Epithelial cell of proximal tubule (primary cell): ENCODE results near the gene ANAPC2. TPM values are rescaled to one million over a fixed set of nuclear protein-coding genes. Genes with fewer than 3 reads are reported as not detected.

Experiments used
- DNase-seq: peaks from one replicate; pipeline ENCODE4 v3.0.0-alpha.2; 2011; ENCODE audit warnings: low read depth
- H3K4me3 ChIP-seq: 2 replicates; pipeline ENCODE4 v1.5.1; 2011; ENCODE audit warnings: low read depth, mild to moderate bottlenecking, low read length
- CTCF ChIP-seq: conservative IDR thresholded peaks from 2 replicates; pipeline ENCODE4 v1.5.1; 2012; ENCODE audit warnings: low read depth, mild to moderate bottlenecking, low read length
- total RNA-seq: library from RNA; depleted of rRNA; stranded (reverse); fragments of >200 nt; gene quantifications from 2 replicates; pipeline ENCODE4 v1.2.3, GENCODE V29; 2015

Gene ANAPC2
- total RNA-seq, 1 donor from 2014 or later, result 16.7 TPM

GRCh38 chr9:137171149-137171900 lies 17.0 kb downstream of the ANAPC2 start:
- H3K4me3 ChIP-seq, result no peak overlapping the region
- DNase-seq, result no peak
- TF ChIP-seq CTCF, result no peak

- TF ChIP-seq CTCF, result no peak
- H3K4me3 ChIP-seq, result no peak overlapping the region
- DNase-seq, result no peak
Observed at GRCh38 chr9:137170486-137171148, 17.7 kb downstream of the ANAPC2 start.

GRCh38 chr9:137169896-137170358 lies 18.4 kb downstream of the ANAPC2 start, which contains the start of gene LRRC26:
TSS of gene LRRC26 (minus strand) at chr9:137170051. CDS start at chr9:137169943, 108 bp downstream.
- no peak for DNase-seq
- peak within 1 kb of the TSS; percentile 26 for H3K4me3 ChIP-seq
- TF ChIP-seq CTCF, result no peak

GRCh38 chr9:137168904-137169856 lies 19.2 kb downstream of the ANAPC2 start:
- peak overlapping the region; percentile 26 for H3K4me3 ChIP-seq
- DNase-seq, result no peak
- TF ChIP-seq CTCF, result no peak

GRCh38 chr9:137168573-137168903 lies 19.8 kb downstream of the ANAPC2 start:
- H3K4me3 ChIP-seq, result peak overlapping the region; percentile 23

More at GRCh38 chr9:137168573-137168903, 19.8 kb downstream of the ANAPC2 start:
- DNase-seq, result no peak
- TF ChIP-seq CTCF, result no peak
